ENCODE results near the gene C11orf71. TPM values are rescaled to one million over a fixed set of nuclear protein-coding genes. Genes with fewer than 3 reads are reported as not detected.

Gene C11orf71
- 0.96 and 1.1 TPM in 2 replicates for total RNA-seq

GRCh38 chr11:114400216-114400914 lies at the start of gene C11orf71, which contains the start of gene RBM7:
Gene C11orf71, minus strand, starts transcription at chr11:114400511. Its CDS starts 180 bp downstream, at chr11:114400331.
Gene RBM7, plus strand, starts transcription at chr11:114400666. Its CDS starts 6 bp downstream, at chr11:114400672.

GRCh38 chr11:114439229-114440120 lies 39.2 kb upstream of the C11orf71 start, which contains the start of gene REXO2:
Gene REXO2, plus strand, starts transcription at chr11:114439467. Its CDS starts 62 bp downstream, at chr11:114439529.

Other genes with a start within 250 kb of the C11orf71 start
- gene NNMT, start 104.1 kb downstream of the C11orf71 start, total RNA-seq: 2.1 and 356 TPM in 2 replicates
- gene RBM7, start 155 bp upstream of the C11orf71 start, total RNA-seq: 11.1 and 31.1 TPM in 2 replicates
- gene REXO2, start 39.0 kb upstream of the C11orf71 start, total RNA-seq: 73.5 and 162 TPM in 2 replicates
- gene NXPE1, start 159.4 kb upstream of the C11orf71 start, total RNA-seq: not detected in 2 replicates
- gene NXPE4, start 195.3 kb upstream of the C11orf71 start, total RNA-seq: not detected in 2 replicates

All from tracheal epithelial cell (primary cell).